OCI-LY7 (cell line): ENCODE results near the gene PODXL2.

Experiments
- EZH2phosphoT487 ChIP-seq: fragments of 200-600 bp; sonication (generic); IDR thresholded peaks from 2 replicates; pipeline ENCODE4 v1.6.1; 2018; ENCODE audit warnings: low read depth, borderline replicate concordance, mild to moderate bottlenecking, mixed run types, antibody characterized with exemption, low read length, moderate library complexity, mixed read lengths
- TF ChIP-seq, protein P1 (sequence below): fragments of 200-600 bp; sonication (generic); conservative IDR thresholded peaks from 2 replicates; pipeline ENCODE4 v1.5.1; 2014; ENCODE audit warnings: mild to moderate bottlenecking, antibody characterized with exemption, low read length, moderate library complexity, mixed read lengths

DNA sequence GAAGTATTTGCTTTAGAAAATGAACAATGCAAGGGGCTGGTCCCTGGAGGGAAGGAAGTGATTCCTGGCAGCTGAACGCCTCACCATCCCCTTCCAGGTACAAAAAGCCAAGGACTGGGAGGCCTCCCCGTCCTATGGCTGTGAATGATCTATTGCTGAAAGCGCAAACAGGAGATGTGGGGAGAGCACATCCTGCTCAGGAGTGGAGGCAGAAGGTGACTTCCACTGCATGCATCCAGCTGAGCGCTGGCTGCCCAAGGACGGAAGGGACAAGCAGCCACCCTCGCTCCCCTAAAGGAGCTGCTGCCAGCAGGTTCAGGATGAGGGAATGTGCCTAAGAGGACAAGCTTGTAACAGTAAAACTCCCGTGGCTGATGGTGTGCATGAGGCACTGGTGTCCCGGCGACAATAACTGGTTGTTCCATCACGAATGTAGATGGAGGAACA, 85.2 kb downstream of the PODXL2 start:
- TF ChIP-seq, protein P1, sequence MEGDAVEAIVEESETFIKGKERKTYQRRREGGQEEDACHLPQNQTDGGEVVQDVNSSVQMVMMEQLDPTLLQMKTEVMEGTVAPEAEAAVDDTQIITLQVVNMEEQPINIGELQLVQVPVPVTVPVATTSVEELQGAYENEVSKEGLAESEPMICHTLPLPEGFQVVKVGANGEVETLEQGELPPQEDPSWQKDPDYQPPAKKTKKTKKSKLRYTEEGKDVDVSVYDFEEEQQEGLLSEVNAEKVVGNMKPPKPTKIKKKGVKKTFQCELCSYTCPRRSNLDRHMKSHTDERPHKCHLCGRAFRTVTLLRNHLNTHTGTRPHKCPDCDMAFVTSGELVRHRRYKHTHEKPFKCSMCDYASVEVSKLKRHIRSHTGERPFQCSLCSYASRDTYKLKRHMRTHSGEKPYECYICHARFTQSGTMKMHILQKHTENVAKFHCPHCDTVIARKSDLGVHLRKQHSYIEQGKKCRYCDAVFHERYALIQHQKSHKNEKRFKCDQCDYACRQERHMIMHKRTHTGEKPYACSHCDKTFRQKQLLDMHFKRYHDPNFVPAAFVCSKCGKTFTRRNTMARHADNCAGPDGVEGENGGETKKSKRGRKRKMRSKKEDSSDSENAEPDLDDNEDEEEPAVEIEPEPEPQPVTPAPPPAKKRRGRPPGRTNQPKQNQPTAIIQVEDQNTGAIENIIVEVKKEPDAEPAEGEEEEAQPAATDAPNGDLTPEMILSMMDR: no peak
- no peak for TF ChIP-seq EZH2phosphoT487
